ENCODE results near the gene EIF4E3. TPM values are rescaled to one million over a fixed set of nuclear protein-coding genes. Genes with fewer than 3 reads are reported as not detected.

The EIF4E3 gene
- total RNA-seq: 10 to 100 TPM; 63.6 to 64.6 TPM

DNA sequence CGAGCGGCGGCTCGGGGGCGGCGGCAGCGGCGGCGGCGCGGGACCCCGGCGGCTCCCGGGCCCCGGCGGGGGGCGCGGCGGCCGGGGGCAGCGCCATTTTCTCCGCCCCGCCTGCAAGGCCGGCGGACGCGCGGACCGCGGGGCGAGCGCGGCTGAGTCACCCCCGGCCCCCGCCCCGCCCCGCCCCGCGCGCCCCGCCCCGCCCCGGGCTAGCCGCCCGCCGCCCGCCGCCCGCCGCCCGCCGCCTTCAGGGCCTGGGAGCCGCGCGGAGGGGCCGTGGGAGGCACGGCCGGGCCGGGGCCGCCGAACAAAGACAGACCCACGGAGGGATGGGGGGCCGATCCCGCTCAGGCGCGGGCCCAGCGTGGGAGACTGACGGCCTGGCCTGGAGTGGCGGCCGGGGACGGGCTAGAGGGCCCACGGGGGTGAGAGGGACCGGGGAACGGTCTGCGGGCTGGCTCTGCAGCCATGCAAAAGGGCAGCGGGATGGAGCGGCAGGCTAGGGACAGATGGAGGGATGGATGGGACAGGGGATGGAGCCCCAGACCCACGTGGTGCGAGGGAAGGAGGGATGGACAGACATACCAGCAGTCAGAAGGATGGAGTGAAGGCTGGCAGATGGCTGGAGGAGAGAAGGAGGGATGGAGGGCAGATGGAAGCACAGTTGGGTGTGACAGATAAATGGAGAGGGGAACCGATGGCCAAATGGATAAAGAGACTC is at the start of gene EIF4E3:
TSS of gene EIF4E3 (minus strand) at position 132 of the 721 bp plus-strand sequence. CDS start at position 97, 35 bp downstream.
- Mint-ChIP-seq H3K27ac (peak within 1 kb of the TSS; percentile 99), H3K36me3 (peaks cover 13% of the 10 kb centered on the region), H3K4me3 (peak within 1 kb of the TSS; percentile 98), H3K9me3 (no peaks in the 10 kb centered on the region), H3K27me3 (no peaks in the 10 kb centered on the region), H3K4me1 (peaks cover 58% of the 10 kb centered on the region)
- DNase-seq (peak; percentile 75), ATAC-seq (ENCODE audit: low read depth) (peak; percentile 35)
- POLR2A ChIA-PET: interaction anchor here (0.7 to 2.3 kb wide), 5 partner anchors 21 to 424 kb away, joined by 3 to 8 read pairs (median 3); no protein-coding TSS in a partner anchor

DNA sequence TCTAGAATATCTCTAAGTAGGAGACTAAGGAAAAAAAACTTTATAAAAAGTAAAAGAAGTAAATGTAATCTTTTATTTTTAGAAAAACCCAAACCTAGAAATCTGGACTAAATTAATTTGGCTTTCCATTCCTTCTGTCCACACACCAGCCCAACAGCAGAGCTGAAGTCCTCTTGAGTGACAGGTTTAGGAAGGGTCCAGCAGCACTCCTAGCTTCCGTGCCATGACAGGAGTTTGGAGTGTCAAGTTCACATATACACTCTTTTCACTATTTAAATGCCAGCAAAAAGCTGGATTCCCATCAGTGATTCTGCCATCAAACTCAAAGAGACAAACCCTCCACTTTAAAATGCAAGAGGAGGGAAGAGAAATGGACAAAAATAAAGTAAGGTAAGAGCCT is 46.7 kb upstream of the EIF4E3 start:
- no peak overlapping the region for H3K27ac Mint-ChIP-seq
- no peaks in the 10 kb centered on the region for H3K4me1 Mint-ChIP-seq
- no peak overlapping the region for H3K4me3 Mint-ChIP-seq
- DNase-seq (no peak), ATAC-seq (ENCODE audit: low read depth) (no peak)
- H3K27me3 Mint-ChIP-seq: peaks cover 20% of the 10 kb centered on the region
- H3K36me3 Mint-ChIP-seq: no peaks in the 10 kb centered on the region
- POLR2A ChIA-PET: no interaction called here
- no peaks in the 10 kb centered on the region for H3K9me3 Mint-ChIP-seq

DNA sequence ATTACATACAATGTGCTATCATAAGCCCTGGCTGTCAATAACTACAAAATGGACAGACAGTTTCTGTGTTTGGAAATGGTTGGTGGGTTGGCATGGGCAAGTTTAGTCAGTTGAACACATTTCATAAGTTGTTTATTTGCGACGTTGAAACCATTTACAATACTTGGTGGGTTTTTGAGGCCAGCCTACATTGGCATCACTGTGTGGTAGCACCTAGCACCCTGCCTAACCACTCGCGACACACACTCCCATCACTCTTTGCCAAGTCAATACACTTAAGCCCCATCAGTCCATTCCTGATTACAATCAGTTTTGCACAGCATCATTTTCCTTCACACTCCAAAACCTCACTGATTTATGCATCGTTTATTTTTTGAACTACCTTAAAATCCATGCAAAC is 45.9 kb upstream of the EIF4E3 start:
- Mint-ChIP-seq H3K9me3 (no peaks in the 10 kb centered on the region), H3K27ac (no peak overlapping the region), H3K36me3 (no peaks in the 10 kb centered on the region), H3K4me1 (no peaks in the 10 kb centered on the region), H3K27me3 (peaks cover 15% of the 10 kb centered on the region), H3K4me3 (no peak overlapping the region)
- DNase-seq (no peak), ATAC-seq (ENCODE audit: low read depth) (no peak)
- POLR2A ChIA-PET: no interaction called here

DNA sequence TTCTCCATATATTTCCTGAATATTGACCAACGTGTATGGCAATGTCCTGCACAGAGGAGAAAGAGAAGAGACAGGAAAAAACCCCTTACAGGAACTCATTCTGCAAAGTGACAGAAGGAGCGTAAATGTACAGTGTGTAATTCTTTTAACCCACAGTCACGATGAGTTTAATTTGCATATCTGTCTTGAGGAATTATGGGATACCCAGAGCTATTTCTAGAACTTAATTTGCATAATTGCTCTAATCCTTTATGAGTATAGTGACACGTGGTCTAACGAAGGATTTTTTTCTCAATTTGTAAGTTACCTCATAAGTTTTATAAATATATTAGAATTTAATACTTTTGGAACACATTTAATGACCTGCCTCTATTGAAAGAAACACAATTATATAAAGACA is 38.2 kb upstream of the EIF4E3 start:
- Mint-ChIP-seq H3K27me3 (peaks cover 23% of the 10 kb centered on the region), H3K4me3 (no peak overlapping the region), H3K36me3 (no peaks in the 10 kb centered on the region), H3K9me3 (no peaks in the 10 kb centered on the region), H3K4me1 (no peaks in the 10 kb centered on the region), H3K27ac (no peak overlapping the region)
- no peak for ATAC-seq (ENCODE audit: low read depth)
- POLR2A ChIA-PET: no interaction called here
- DNase-seq: no peak

DNA sequence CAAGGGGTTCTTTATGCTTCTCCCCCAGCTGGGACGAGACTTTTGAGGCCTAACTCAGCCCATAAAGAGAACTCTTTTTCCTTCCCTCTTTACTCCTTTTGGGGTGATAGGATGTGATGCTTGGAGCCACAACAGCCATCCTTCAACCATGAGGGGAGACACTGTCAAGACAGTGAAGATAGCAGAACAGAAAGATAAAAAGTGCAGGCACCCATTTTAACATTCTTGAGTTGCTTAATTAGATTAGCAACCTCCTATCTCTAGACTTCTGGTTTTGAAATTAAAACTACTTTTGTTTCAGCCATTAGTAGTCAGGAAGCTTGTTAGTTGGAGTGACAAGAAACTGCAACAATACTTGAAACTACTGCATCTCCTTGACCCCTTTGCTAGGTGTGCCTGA is 34.9 kb upstream of the EIF4E3 start:
- Mint-ChIP-seq H3K27ac (no peak overlapping the region), H3K27me3 (peaks cover 40% of the 10 kb centered on the region), H3K4me1 (no peaks in the 10 kb centered on the region), H3K4me3 (no peak overlapping the region), H3K9me3 (no peaks in the 10 kb centered on the region), H3K36me3 (no peaks in the 10 kb centered on the region)
- ATAC-seq (ENCODE audit: low read depth): no peak
- DNase-seq: no peak
- POLR2A ChIA-PET: no interaction called here

DNA sequence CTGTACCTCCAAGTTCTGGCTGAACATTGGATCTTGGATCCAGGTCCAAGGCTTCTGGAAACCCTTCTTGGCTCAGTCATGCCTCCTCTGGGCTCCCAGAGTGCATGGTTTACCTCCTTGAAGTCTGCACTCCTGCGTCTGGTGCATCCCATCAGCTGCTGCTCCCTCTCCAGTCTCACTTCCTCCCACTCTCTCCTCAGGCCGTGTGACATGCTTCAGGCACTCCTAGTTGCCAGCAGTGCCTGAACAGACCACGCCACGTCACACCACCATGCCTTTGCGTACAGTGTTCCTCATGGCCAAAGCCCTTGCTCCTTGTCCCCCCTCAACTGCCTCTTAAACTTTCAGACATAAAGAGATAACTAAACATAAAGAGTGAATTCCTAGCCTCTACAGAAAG is 34.2 kb upstream of the EIF4E3 start:
- DNase-seq (no peak), ATAC-seq (ENCODE audit: low read depth) (no peak)
- no peak overlapping the region for H3K4me3 Mint-ChIP-seq
- peaks cover 1% of the 10 kb centered on the region for H3K4me1 Mint-ChIP-seq
- POLR2A ChIA-PET: no interaction called here
- H3K36me3 Mint-ChIP-seq: no peaks in the 10 kb centered on the region
- no peaks in the 10 kb centered on the region for H3K9me3 Mint-ChIP-seq
- no peak overlapping the region for H3K27ac Mint-ChIP-seq
- peaks cover 45% of the 10 kb centered on the region for H3K27me3 Mint-ChIP-seq

DNA sequence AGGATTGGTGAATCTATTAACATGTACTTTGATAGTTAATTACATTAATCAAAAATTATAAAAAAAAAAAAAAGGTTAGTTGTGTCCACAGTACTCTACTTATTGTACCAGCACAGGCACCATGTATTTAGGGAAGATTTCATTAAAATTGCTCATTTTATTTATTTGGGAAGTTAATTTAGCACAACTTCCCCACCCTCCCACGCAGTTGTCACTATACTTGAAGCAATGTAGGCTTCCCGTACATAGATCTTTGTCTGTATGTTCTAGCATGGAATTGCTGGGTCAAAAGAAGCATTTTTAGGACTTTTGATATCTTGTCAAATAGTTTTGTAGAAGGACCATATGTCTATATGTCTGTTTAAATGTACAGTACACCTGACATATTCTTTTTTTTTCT is 32.9 kb upstream of the EIF4E3 start:
- no peaks in the 10 kb centered on the region for H3K36me3 Mint-ChIP-seq
- POLR2A ChIA-PET: interaction anchor here (0.6 kb wide), 1 partner anchor 749 kb away, joined by 3 read pairs; no protein-coding TSS in a partner anchor

DNA sequence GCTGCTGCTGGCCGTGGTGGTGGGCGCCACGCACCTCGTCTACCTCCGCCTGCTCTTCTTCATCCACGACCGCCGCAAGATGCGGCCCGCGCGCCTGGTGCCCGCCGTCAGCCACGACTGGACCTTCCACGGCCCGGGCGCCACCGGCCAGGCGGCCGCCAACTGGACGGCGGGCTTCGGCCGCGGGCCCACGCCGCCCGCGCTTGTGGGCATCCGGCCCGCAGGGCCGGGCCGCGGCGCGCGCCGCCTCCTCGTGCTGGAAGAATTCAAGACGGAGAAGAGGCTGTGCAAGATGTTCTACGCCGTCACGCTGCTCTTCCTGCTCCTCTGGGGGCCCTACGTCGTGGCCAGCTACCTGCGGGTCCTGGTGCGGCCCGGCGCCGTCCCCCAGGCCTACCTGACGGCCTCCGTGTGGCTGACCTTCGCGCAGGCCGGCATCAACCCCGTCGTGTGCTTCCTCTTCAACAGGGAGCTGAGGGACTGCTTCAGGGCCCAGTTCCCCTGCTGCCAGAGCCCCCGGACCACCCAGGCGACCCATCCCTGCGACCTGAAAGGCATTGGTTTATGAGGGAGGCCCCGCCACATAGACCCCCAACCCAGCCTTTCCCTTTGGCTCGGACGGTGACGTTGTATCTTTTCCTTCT is 29.5 kb upstream of the EIF4E3 start:
- Mint-ChIP-seq H3K27ac (no peak overlapping the region), H3K4me1 (peaks cover 2% of the 10 kb centered on the region), H3K9me3 (no peaks in the 10 kb centered on the region), H3K27me3 (peaks cover 59% of the 10 kb centered on the region), H3K4me3 (peak overlapping the region; percentile 21), H3K36me3 (no peaks in the 10 kb centered on the region)
- POLR2A ChIA-PET: no interaction called here
- ATAC-seq (ENCODE audit: low read depth) (no peak), DNase-seq (no peak)

More for the DNA sequence above, 32.9 kb upstream of the EIF4E3 start:
- ATAC-seq (ENCODE audit: low read depth): no peak
- Mint-ChIP-seq H3K9me3 (no peaks in the 10 kb centered on the region), H3K27me3 (peaks cover 43% of the 10 kb centered on the region), H3K27ac (no peak overlapping the region), H3K4me1 (peaks cover 1% of the 10 kb centered on the region), H3K4me3 (no peak overlapping the region)
- no peak for DNase-seq

DNA sequence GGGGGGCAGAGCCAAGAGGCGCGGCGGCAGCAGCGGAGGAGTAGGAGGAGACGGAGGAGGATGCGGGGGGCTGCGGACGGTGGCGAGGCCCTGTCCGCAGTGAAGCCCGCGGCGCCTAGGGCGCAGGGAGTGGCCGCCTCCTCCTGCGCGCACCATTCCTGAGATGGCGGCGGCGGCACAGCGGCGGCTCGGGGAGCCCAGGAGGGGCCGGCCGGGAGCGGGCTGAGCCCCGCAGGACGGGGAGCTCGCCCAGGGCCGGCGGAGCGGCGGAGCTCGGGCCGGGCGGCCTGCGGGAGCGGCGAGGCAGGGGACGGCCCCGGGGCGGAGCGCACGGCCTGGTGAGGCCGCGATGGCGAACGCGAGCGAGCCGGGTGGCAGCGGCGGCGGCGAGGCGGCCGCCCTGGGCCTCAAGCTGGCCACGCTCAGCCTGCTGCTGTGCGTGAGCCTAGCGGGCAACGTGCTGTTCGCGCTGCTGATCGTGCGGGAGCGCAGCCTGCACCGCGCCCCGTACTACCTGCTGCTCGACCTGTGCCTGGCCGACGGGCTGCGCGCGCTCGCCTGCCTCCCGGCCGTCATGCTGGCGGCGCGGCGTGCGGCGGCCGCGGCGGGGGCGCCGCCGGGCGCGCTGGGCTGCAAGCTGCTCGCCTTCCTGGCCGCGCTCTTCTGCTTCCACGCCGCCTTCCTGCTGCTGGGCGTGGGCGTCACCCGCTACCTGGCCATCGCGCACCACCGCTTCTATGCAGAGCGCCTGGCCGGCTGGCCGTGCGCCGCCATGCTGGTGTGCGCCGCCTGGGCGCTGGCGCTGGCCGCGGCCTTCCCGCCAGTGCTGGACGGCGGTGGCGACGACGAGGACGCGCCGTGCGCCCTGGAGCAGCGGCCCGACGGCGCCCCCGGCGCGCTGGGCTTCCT is 28.8 kb upstream of the EIF4E3 start, which contains the start of gene GPR27:
TSS of gene GPR27 (plus strand) at position 155 of the 909 bp plus-strand sequence. CDS start at position 350, 195 bp downstream.
- peaks cover 2% of the 10 kb centered on the region for H3K4me1 Mint-ChIP-seq
- peak; percentile 67 for ATAC-seq (ENCODE audit: low read depth)
- POLR2A ChIA-PET: no interaction called here
- H3K36me3 Mint-ChIP-seq: no peaks in the 10 kb centered on the region
- DNase-seq: peak; percentile 56
- H3K4me3 Mint-ChIP-seq: peak within 1 kb of the TSS; percentile 16
- H3K27ac Mint-ChIP-seq: no peak within 1 kb of the TSS
- H3K9me3 Mint-ChIP-seq: no peaks in the 10 kb centered on the region
- peaks cover 60% of the 10 kb centered on the region for H3K27me3 Mint-ChIP-seq

DNA sequence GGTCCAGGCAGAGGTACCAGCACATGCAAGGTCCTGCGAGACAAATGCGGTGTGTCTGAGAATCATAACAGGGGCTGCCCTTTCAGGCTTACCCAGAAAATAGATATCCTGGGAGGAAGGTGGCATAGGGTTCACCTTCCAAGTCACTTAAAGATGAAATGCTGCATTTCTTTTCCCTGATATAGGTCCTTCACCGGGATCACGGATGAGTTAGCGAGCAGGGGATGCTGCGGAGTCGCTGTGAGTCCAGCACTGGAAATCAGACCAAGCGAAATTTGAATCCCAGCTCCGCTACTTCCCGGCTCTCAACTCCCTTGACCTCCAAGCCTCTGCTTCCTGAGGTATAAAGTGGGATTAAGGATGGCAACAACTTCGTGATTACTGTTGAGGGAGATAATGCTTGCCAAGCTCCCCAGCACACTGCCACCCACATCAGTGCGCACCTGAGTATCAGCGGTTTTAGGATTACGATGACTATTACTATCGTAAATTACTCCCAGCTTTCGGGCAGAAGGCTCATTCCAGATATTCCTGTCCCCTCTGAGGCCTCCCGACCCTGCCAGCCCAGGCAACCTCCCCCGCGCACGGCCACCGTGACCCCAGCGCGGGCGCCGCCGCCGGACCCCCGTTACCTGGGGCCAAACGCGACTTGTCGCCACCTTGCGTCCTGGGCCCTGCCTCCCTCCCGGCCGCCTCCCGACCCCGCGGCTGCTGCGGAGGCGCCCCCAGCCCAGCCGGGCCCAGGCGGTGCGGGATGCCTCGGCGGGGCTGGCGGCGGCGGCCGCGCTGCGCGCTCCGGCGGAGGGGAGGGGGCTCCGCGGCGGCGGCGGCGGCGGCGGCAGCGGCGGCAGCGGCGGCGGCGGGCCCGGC is 27.9 kb upstream of the EIF4E3 start:
- POLR2A ChIA-PET: no interaction called here
- DNase-seq (no peak), ATAC-seq (ENCODE audit: low read depth) (no peak)
- peaks cover 2% of the 10 kb centered on the region for H3K4me1 Mint-ChIP-seq
- H3K9me3 Mint-ChIP-seq: no peaks in the 10 kb centered on the region
- no peaks in the 10 kb centered on the region for H3K36me3 Mint-ChIP-seq
- H3K4me3 Mint-ChIP-seq: peak overlapping the region; percentile 16
- H3K27me3 Mint-ChIP-seq: peaks cover 63% of the 10 kb centered on the region
- H3K27ac Mint-ChIP-seq: no peak overlapping the region

DNA sequence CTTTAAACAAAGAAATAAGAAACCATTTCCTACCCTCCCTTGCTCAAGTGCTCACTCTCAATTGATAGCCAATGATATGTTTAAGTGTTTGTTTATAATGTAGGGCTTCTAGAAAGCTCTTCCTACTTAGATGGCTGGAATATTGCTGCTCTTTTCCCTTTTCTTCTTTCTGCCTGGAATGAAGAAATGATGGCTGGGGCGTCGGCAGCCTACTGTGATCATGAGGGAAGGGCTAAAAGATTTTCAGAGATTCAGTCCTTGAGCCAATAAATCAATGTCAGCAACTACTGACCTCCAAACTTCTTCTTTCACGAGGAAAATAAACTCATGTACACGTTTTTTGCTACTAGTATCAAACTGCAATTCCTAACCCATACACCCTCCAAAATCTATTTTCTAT is 26.4 kb upstream of the EIF4E3 start:
- POLR2A ChIA-PET: no interaction called here
- no peak for ATAC-seq (ENCODE audit: low read depth)
- no peak for DNase-seq
- peaks cover 62% of the 10 kb centered on the region for H3K27me3 Mint-ChIP-seq
- H3K4me3 Mint-ChIP-seq: no peak overlapping the region
- no peak overlapping the region for H3K27ac Mint-ChIP-seq
- peaks cover 2% of the 10 kb centered on the region for H3K4me1 Mint-ChIP-seq
- no peaks in the 10 kb centered on the region for H3K36me3 Mint-ChIP-seq
- H3K9me3 Mint-ChIP-seq: peaks cover 1% of the 10 kb centered on the region

DNA sequence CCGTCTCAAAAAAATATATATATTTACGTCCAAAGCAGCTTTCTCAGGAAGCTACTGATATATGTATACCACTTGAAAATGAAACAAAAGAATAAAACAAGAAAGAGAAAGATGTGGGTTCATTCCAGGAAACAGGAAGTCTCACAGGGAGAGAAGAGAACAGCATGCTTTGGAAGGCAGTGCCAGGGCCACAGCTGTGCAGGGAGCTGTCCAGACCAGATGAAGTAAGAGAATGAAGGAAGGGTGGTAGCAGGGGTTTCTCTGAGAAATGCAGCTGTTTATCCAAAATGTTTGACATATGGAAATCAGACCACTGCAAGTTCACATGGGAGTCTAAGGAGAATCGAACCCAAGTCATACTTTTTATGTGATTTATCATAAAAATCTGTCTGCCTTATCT is 19.5 kb upstream of the EIF4E3 start:
- Mint-ChIP-seq H3K27ac (no peak overlapping the region), H3K9me3 (peaks cover 15% of the 10 kb centered on the region), H3K27me3 (peaks cover 18% of the 10 kb centered on the region), H3K4me3 (no peak overlapping the region), H3K36me3 (no peaks in the 10 kb centered on the region), H3K4me1 (no peaks in the 10 kb centered on the region)
- POLR2A ChIA-PET: no interaction called here
- DNase-seq (no peak), ATAC-seq (ENCODE audit: low read depth) (no peak)

DNA sequence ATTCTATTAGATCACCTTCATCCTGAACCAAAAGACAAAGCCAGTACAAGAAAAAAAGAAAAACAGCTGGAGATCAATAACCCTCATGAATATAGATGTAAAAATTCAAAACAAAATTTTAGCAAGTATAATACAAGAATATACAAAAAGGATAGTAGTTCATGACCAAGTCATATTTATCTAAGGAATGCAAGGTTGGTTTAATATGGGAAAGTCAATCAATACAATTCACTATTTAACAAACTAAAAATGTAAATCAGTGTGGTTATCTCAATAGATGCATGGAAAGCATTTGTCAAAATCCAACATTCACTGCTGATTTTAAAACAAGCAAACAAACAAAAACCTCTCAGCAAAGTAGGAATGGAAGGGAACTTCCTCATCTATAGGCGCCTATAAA is 17.4 kb upstream of the EIF4E3 start:
- POLR2A ChIA-PET: no interaction called here
- Mint-ChIP-seq H3K27ac (no peak overlapping the region), H3K27me3 (peaks cover 11% of the 10 kb centered on the region), H3K4me1 (no peaks in the 10 kb centered on the region), H3K4me3 (no peak overlapping the region), H3K36me3 (peaks cover 2% of the 10 kb centered on the region), H3K9me3 (peaks cover 15% of the 10 kb centered on the region)
- no peak for DNase-seq
- no peak for ATAC-seq (ENCODE audit: low read depth)

Measured in activated naive CD8-positive, alpha-beta T cell treated with anti-CD3 and anti-CD28 coated beads, Interleukin-2, amount 10 ng/mL, durations not matched to agents 7 days and 5 days (primary cell).